ENCODE results near the gene RBFA.
A peak's percentile ranks its signal among the peaks of the same experiment; 100 is the strongest.

The RBFA gene

DNA sequence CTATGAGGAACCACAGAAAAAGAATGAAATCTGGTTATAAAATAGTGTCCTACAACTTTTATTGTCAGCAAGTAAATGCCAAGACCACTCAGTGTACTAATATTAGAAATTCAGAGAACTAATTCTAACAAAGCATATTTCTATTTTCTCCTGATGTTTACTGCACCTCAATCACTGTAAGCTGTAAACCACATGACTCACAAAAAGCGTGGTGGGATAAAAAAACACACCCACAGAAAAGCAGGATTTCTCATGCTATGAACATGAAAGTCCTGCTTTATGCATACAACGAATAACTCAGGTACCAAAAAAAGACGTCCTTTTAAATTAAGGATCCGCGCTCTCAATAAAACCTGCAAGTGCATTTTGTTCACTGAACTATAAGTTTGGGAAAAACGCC lies 46.7 kb upstream of the RBFA start:
- H3K4me1 ChIP-seq (ENCODE audit: control insufficient read depth, low read length), result peaks cover 28% of the 10 kb centered on the region
- H3K36me3 ChIP-seq (ENCODE audit: control insufficient read depth, low read length), result peaks cover 54% of the 10 kb centered on the region
- H4K20me1 ChIP-seq (ENCODE audit: control insufficient read depth, insufficient read depth, low read depth, low read length), result peaks cover 47% of the 10 kb centered on the region; the same call in 1 of the 2 replicates
- no peaks in the 10 kb centered on the region for H3K9me2 ChIP-seq (replicated peaks; ENCODE audit: control insufficient read depth, low read length)
- H3K27ac ChIP-seq (ENCODE audit: low read depth, low read length), result peak overlapping the region; percentile 71
- H3K4me2 ChIP-seq (ENCODE audit: low read length), result peak overlapping the region; percentile 74
- no peak for TF ChIP-seq CTCF (IDR thresholded peaks at IDR 0.05; ENCODE audit: low read depth, low read length, poor library complexity, severe bottlenecking)
- TF ChIP-seq EZH2phosphoT487 (IDR thresholded peaks at IDR 0.05; ENCODE audit: borderline replicate concordance, low read length), result no peak
- H3K27me3 ChIP-seq (ENCODE audit: control insufficient read depth, low read length), result no peaks in the 10 kb centered on the region
- no peaks in the 10 kb centered on the region for H3F3A ChIP-seq (ENCODE audit: control insufficient read depth, insufficient read depth)
- H3K4me3 ChIP-seq (ENCODE audit: low read length), result peak overlapping the region; percentile 93
- H3K79me2 ChIP-seq (ENCODE audit: control insufficient read depth, low read length), result peaks cover 66% of the 10 kb centered on the region
- H3K9me3 ChIP-seq (ENCODE audit: control insufficient read depth, insufficient read depth, low read length), result no peaks in the 10 kb centered on the region

GRCh38 chr18:79988071-79988450 lies 46.2 kb upstream of the RBFA start:
- H3K79me2 ChIP-seq (ENCODE audit: control insufficient read depth, low read length), result peaks cover 62% of the 10 kb centered on the region
- H3F3A ChIP-seq (ENCODE audit: control insufficient read depth, insufficient read depth), result no peaks in the 10 kb centered on the region
- peak overlapping the region; percentile 93 for H3K4me3 ChIP-seq (ENCODE audit: low read length)
- peaks cover 49% of the 10 kb centered on the region for H3K36me3 ChIP-seq (ENCODE audit: control insufficient read depth, low read length)
- H3K27me3 ChIP-seq (ENCODE audit: control insufficient read depth, low read length), result peaks cover 2% of the 10 kb centered on the region
- no peaks in the 10 kb centered on the region for H3K9me2 ChIP-seq (replicated peaks; ENCODE audit: control insufficient read depth, low read length)
- H3K27ac ChIP-seq (ENCODE audit: low read depth, low read length), result peak overlapping the region; percentile 71
- peak overlapping the region; percentile 74 for H3K4me2 ChIP-seq (ENCODE audit: low read length)
- H3K4me1 ChIP-seq (ENCODE audit: control insufficient read depth, low read length), result peaks cover 28% of the 10 kb centered on the region
- H4K20me1 ChIP-seq (ENCODE audit: control insufficient read depth, insufficient read depth, low read depth, low read length), result peaks cover 43% of the 10 kb centered on the region; the same call in 1 of the 2 replicates
- TF ChIP-seq CTCF (IDR thresholded peaks at IDR 0.05; ENCODE audit: low read depth, low read length, poor library complexity, severe bottlenecking) (peak; percentile 64), EZH2phosphoT487 (IDR thresholded peaks at IDR 0.05; ENCODE audit: borderline replicate concordance, low read length) (no peak)
- H3K9me3 ChIP-seq (ENCODE audit: control insufficient read depth, insufficient read depth, low read length), result no peaks in the 10 kb centered on the region

- H3F3A ChIP-seq (ENCODE audit: control insufficient read depth, insufficient read depth), result no peaks in the 10 kb centered on the region
- peaks cover 8% of the 10 kb centered on the region for H3K27me3 ChIP-seq (ENCODE audit: control insufficient read depth, low read length)
- peak within 1 kb of the TSS; percentile 93 for H3K4me3 ChIP-seq (ENCODE audit: low read length)
- peaks cover 44% of the 10 kb centered on the region for H3K36me3 ChIP-seq (ENCODE audit: control insufficient read depth, low read length)
- H3K4me2 ChIP-seq (ENCODE audit: low read length), result peak within 1 kb of the TSS; percentile 74
- peaks cover 27% of the 10 kb centered on the region for H3K4me1 ChIP-seq (ENCODE audit: control insufficient read depth, low read length)
- no peaks in the 10 kb centered on the region for H3K9me3 ChIP-seq (ENCODE audit: control insufficient read depth, insufficient read depth, low read length)
- TF ChIP-seq CTCF (IDR thresholded peaks at IDR 0.05; ENCODE audit: low read depth, low read length, poor library complexity, severe bottlenecking) (no peak), EZH2phosphoT487 (IDR thresholded peaks at IDR 0.05; ENCODE audit: borderline replicate concordance, low read length) (no peak)
- H3K79me2 ChIP-seq (ENCODE audit: control insufficient read depth, low read length), result peaks cover 56% of the 10 kb centered on the region
- peaks cover 37% of the 10 kb centered on the region; the same call in 1 of the 2 replicates for H4K20me1 ChIP-seq (ENCODE audit: control insufficient read depth, insufficient read depth, low read depth, low read length)
- peak within 1 kb of the TSS; percentile 71 for H3K27ac ChIP-seq (ENCODE audit: low read depth, low read length)
- no peaks in the 10 kb centered on the region for H3K9me2 ChIP-seq (replicated peaks; ENCODE audit: control insufficient read depth, low read length)
These were observed 45.6 kb upstream of the RBFA start, which contains the start of gene TXNL4A for GRCh38 chr18:79988451-79989194. Gene TXNL4A (minus strand): TSS chr18:79988563. CDS start chr18:79988392, 171 bp downstream.

All from DOHH2 (cell line).